BJ (cell line): ENCODE data around the gene WDR59. TPM values are rescaled to one million over a fixed set of nuclear protein-coding genes. Genes with fewer than 3 reads are reported as not detected.
"Not testable (repeated sequence)": the region's sequence is repeated elsewhere in the genome, so short reads cannot be mapped to it uniquely, and the experiment has no call there.

ENCODE experiments used
- CTCF ChIA-PET: fragments of 350-600 bp; formaldehyde crosslinking; extraction: SDS; loops from one replicate; lab custom pipeline; 2021; ENCODE audit warnings: antibody characterized with exemption, inconsistent platforms; lab: Yijun Ruan, JAX
- POLR2A ChIA-PET: fragments of 300-600 bp; sonication (Branson Sonifier 250); formaldehyde crosslinking; extraction: SDS; loops from one replicate; lab custom pipeline; 2021; ENCODE audit warnings: antibody characterized with exemption; lab: Charles Lee
- DNase-seq: peaks from one replicate; pipeline ENCODE4 v3.0.0-alpha.2; 2011; ENCODE audit warnings: low read depth
- H3K27me3 ChIP-seq: 2 replicates; pipeline ENCODE4 v1.6.0; 2011; ENCODE audit warnings: low read length; ENCODE audit not compliant: control insufficient read depth, insufficient read depth
- H3K36me3 ChIP-seq: 2 replicates; pipeline ENCODE4 v1.5.1; 2011; ENCODE audit warnings: low read length; ENCODE audit not compliant: control insufficient read depth, insufficient read depth
- H3K4me3 ChIP-seq: 2 replicates; pipeline ENCODE4 v1.5.1; 2011; ENCODE audit warnings: low read depth, mild to moderate bottlenecking, control low read depth, low read length
- polyA plus RNA-seq: library from polyadenylated mRNA; depleted of rRNA; stranded (reverse); fragments of >200 nt; gene quantifications from 2 replicates; pipeline ENCODE4 v1.2.3, GENCODE V29; 2011
- TF ChIP-seq, protein P1 (sequence below): IDR thresholded peaks from 2 replicates; pipeline ENCODE4 v1.5.1; 2011; ENCODE audit warnings: low read depth, mild to moderate bottlenecking, control low read depth, inconsistent platforms, low read length, moderate library complexity; ENCODE audit not compliant: insufficient read depth

WDR59 gene
- polyA plus RNA-seq, 1 experiment = 47.5 TPM

DNA sequence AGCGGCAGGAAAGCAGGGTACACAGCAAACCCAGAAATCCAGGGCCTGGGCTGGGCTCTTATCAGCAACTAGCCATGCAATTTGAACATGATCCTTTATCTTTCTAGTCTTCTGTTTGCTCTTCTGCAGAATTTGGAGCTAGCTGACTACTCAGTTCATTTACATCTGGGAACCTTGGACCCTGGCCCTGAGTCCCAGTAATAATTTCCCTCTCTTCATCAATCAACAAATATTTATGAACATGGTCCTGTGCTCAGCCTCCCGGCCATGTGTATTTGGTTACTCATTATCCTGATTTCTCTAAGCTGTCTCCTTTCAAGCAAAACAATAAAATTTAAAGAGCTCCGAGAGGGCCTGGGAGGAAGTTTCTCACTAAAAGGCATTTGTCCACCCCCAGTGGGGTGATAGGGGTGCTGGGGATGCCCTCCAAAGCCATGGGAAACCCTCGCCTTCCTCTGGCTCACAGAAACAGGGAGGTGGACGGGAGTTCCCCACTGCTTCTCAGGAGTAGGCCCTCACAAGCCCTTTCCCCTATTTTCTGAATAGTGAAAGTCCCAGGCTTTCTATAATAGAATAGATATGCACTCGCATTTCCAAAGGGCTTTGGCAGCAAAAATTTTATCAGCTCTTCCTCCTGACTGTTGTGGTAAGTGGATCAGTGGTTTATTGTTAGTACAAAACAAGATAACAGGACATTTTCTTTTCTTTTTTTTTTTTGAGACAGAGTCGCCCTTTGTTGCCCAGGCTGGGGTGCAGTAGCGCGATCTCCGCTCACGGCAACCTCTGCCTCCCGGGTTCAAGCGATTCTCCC, 6.9 kb upstream of the WDR59 start:
- no peaks in the 10 kb centered on the region for H3K36me3 ChIP-seq
- no peak overlapping the region for H3K4me3 ChIP-seq
- ChIA-PET POLR2A (interaction anchor here (0.6 kb wide), 1 partner anchor 9 kb away, joined by 3 read pairs; no protein-coding TSS in a partner anchor), CTCF (interaction anchor here (0.6 to 9.0 kb wide), 2 partner anchors 8 to 119 kb away, joined by 4 to 199 read pairs; no protein-coding TSS in a partner anchor)
- TF ChIP-seq, protein P1, sequence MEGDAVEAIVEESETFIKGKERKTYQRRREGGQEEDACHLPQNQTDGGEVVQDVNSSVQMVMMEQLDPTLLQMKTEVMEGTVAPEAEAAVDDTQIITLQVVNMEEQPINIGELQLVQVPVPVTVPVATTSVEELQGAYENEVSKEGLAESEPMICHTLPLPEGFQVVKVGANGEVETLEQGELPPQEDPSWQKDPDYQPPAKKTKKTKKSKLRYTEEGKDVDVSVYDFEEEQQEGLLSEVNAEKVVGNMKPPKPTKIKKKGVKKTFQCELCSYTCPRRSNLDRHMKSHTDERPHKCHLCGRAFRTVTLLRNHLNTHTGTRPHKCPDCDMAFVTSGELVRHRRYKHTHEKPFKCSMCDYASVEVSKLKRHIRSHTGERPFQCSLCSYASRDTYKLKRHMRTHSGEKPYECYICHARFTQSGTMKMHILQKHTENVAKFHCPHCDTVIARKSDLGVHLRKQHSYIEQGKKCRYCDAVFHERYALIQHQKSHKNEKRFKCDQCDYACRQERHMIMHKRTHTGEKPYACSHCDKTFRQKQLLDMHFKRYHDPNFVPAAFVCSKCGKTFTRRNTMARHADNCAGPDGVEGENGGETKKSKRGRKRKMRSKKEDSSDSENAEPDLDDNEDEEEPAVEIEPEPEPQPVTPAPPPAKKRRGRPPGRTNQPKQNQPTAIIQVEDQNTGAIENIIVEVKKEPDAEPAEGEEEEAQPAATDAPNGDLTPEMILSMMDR = no peak
- no peak for DNase-seq
- H3K27me3 ChIP-seq = peaks cover 1% of the 10 kb centered on the region

DNA sequence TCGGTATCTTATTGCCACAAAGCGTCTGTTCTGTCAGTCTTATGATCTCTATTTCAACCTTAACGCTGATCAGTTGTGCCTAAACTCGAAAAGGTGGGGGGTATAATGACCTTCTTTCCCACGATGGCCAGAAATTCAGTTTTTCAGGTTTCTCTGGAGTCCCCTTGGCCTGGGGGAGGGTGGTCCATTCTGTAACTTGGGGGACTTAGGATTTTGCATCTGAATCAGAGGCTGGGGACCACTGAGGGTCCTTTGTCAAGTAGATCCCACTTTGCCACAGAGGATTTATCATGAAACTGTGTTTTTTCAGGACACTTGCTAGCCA, 6.3 kb upstream of the WDR59 start:
- no peak for DNase-seq
- CTCF ChIA-PET = interaction anchor here (0.8 to 9.0 kb wide), 2 partner anchors 95 to 120 kb away, joined by 3 to 199 read pairs; no protein-coding TSS in a partner anchor
- TF ChIP-seq, protein P1 = no peak
- H3K27me3 ChIP-seq = peaks cover 1% of the 10 kb centered on the region
- no peaks in the 10 kb centered on the region for H3K36me3 ChIP-seq
- POLR2A ChIA-PET = no interaction called here
- no peak overlapping the region for H3K4me3 ChIP-seq

DNA sequence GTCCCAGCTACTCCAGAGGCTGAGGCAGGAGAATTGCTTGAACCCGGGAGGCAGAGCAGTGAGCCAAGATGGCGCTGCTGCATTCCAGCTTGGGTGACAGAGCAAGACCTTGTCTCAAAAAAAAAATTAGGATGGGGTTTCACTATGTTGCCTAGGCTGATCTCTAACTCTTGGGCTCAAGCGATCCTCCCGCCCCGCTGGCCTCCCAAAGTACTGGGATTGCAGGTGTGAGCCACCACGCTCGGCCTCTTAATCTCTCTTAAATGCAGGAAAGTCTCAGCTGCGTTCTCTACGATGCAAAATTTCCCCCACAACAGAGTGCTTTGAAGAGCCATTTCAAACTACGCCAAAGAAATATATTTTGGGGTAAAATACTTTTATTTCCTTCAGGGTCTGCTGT, 5.9 kb upstream of the WDR59 start:
- TF ChIP-seq, protein P1 = no peak
- H3K27me3 ChIP-seq = peaks cover 1% of the 10 kb centered on the region
- ChIA-PET POLR2A (no interaction called here), CTCF (interaction anchor here (0.8 kb wide), 1 partner anchor 95 kb away, joined by 3 read pairs; no protein-coding TSS in a partner anchor)
- no peaks in the 10 kb centered on the region for H3K36me3 ChIP-seq
- H3K4me3 ChIP-seq = no peak overlapping the region
- no peak for DNase-seq

DNA sequence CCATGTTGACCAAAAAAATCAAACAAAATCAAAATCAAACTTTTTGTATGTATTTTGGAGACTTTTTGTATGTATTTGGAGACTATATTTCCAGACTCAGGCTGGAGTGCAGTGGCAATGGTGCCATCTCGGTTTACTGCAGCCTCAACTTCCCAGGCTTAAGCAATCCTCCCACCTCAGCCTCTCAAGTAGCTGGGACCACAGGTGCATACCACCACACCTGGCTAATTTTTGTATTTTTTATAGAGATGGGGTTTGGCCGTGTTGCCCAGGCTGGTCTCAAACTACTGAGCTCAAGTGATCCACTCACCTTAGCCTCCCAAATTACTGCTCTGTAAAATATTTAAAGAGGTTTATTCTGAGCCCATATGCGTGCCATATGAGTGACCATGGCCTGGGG, 4.9 kb upstream of the WDR59 start:
- H3K4me3 ChIP-seq, POLR2A ChIA-PET, DNase-seq, CTCF ChIA-PET, H3K27me3 ChIP-seq, H3K36me3 ChIP-seq: not testable (repeated sequence)

DNA sequence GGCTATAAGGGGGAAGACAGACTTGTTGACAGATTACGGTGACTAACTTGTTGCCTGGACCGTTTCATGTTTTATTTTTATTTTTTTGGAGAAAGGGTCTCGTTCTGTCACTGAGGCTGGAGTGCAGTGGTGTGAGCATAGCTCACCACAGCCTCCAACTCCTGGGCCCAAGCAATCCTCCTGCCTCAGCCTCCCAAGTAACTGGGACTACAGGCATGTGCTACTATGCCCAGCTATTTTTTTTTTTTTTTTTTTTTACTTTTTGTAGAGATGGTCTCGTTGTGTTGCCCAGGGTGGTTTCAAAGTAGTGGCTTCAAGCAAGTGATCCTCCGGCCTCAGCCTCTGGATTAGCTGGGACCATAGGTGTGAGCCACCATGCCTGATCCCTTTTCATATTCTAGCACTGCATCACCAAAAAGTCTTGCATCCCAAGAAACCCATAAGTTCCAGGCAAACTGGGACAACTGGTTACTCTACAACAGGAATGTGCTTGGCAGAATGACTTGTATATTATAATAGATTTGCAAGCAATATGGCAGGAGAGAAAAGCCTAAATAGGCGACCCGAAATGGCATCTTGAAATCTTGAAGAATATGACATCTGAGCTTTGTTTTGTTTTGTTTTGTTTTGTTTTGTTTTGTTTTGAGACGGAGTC, 2.2 kb upstream of the WDR59 start:
- Histone ChIP-seq H3K36me3 (no peaks in the 10 kb centered on the region), H3K4me3 (no peak overlapping the region), H3K27me3 (no peaks in the 10 kb centered on the region)
- ChIA-PET POLR2A (no interaction called here), CTCF (interaction anchor here (1.0 to 4.5 kb wide), 4 partner anchors 9 to 124 kb away, joined by 4 to 23 read pairs (median 18); partner anchors contain the start of gene ZNRF1)
- TF ChIP-seq, protein P1 = no peak
- no peak for DNase-seq
